NCI-H2227 treated with DMSO at 0.1 percent for 48 hours (cell line): ENCODE data around the gene CCNL2.
"Not testable (repeated sequence)": the region's sequence is repeated elsewhere in the genome, so short reads cannot be mapped to it uniquely, and the experiment has no call there.

Source experiments
- DNase-seq: peaks from one replicate; lab custom pipeline; 2025; lab: John Stamatoyannopoulos, UW

CCNL2 gene

GRCh38 chr1:1432274-1432950, 33.3 kb upstream of the CCNL2 start:
- no peak for DNase-seq

- no peak for DNase-seq
Observed at GRCh38 chr1:1431845-1432273, 32.7 kb upstream of the CCNL2 start.

- DNase-seq, result no peak
Observed at GRCh38 chr1:1430992-1431844, 32.1 kb upstream of the CCNL2 start.

- peak; percentile 28 for DNase-seq
Observed at GRCh38 chr1:1430114-1430982, 31.2 kb upstream of the CCNL2 start.

- no peak for DNase-seq
Observed at GRCh38 chr1:1429671-1430073, 30.5 kb upstream of the CCNL2 start.

GRCh38 chr1:1428967-1429366, 29.8 kb upstream of the CCNL2 start:
- DNase-seq, result not testable (repeated sequence)

GRCh38 chr1:1428174-1428573, 29.0 kb upstream of the CCNL2 start:
- DNase-seq, result no peak

- DNase-seq, result no peak
Observed at GRCh38 chr1:1427820-1428148, 28.6 kb upstream of the CCNL2 start.

GRCh38 chr1:1427106-1427819, 28.1 kb upstream of the CCNL2 start:
- peak; percentile 80 for DNase-seq

- DNase-seq, result no peak
Observed at GRCh38 chr1:1426496-1427105, 27.5 kb upstream of the CCNL2 start.

- no peak for DNase-seq
Observed at GRCh38 chr1:1425753-1426495, 26.8 kb upstream of the CCNL2 start.

- no peak for DNase-seq
Observed at GRCh38 chr1:1425426-1425752, 26.3 kb upstream of the CCNL2 start.

- no peak for DNase-seq
Observed at GRCh38 chr1:1424707-1425106, 25.6 kb upstream of the CCNL2 start.

- no peak for DNase-seq
Observed at GRCh38 chr1:1423245-1423597, 24.1 kb upstream of the CCNL2 start.

GRCh38 chr1:1422465-1423244, 23.5 kb upstream of the CCNL2 start:
- no peak for DNase-seq

GRCh38 chr1:1421907-1422464, 22.9 kb upstream of the CCNL2 start:
- no peak for DNase-seq

GRCh38 chr1:1421147-1421906, 22.2 kb upstream of the CCNL2 start, which contains the start of gene ANKRD65:
TSS of gene ANKRD65 (minus strand) at chr1:1421276. CDS start at chr1:1421005, 271 bp downstream.
- DNase-seq, result no peak

- no peak for DNase-seq
Observed at GRCh38 chr1:1420654-1421141, 21.6 kb upstream of the CCNL2 start.
